Testis (tissue), 2 donors: ENCODE data around the gene TRMT11.

Source experiments
- CTCF ChIP-seq, 3 experiments: fragments of 450-650 bp in 2 of 3; fragments of 200-600 bp in 1 of 3; sonication (generic) in 1 of 3; IDR thresholded peaks; one replicate each; pipeline ENCODE4 v1.5.1; 2016 to 2019; ENCODE audit warnings: antibody characterized with exemption in 3 of 3, mild to moderate bottlenecking in 2 of 3, moderate library complexity in 1 of 3
- POLR2A ChIP-seq: fragments of 450-650 bp; IDR thresholded peaks from one replicate; pipeline ENCODE4 v1.6.1; 2017; ENCODE audit warnings: antibody characterized with exemption, mild to moderate bottlenecking, moderate library complexity

GRCh38 chr6:126002755-126003679 lies 16.7 kb downstream of the TRMT11 start:
- TF ChIP-seq POLR2A (no peak), CTCF (IDR thresholded peaks at IDR 0.05) (no peak)
